ENCODE data around the gene LMTK3.

The LMTK3 gene

DNA sequence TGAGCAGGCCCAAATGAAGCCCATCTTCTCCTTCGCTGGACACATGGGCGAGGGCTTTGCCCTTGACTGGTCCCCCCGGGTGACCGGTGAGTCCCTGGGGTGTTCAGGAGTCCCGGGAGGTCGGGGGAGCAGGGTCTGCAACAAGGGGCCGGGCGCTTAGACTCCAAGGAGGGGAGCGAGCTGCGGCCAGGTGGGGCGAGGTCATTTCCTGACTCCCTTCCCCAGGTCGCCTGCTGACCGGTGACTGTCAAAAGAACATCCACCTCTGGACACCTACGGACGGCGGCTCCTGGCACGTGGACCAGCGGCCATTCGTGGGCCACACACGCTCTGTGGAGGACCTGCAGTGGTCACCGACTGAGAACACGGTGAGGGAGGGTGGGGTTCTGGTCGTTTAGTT, 61.2 kb downstream of the LMTK3 start:
- peaks cover 96% of the 10 kb centered on the region for H3K36me3 Mint-ChIP-seq (ENCODE audit: low read depth)
- H3K27ac Mint-ChIP-seq: no peak overlapping the region
- H3K4me3 Mint-ChIP-seq: no peak overlapping the region
- no peaks in the 10 kb centered on the region for H3K27me3 Mint-ChIP-seq
- DNase-seq: no peak
- H3K9me3 Mint-ChIP-seq: no peaks in the 10 kb centered on the region
- peaks cover 33% of the 10 kb centered on the region for H3K4me1 Mint-ChIP-seq (ENCODE audit: low read depth)

DNA sequence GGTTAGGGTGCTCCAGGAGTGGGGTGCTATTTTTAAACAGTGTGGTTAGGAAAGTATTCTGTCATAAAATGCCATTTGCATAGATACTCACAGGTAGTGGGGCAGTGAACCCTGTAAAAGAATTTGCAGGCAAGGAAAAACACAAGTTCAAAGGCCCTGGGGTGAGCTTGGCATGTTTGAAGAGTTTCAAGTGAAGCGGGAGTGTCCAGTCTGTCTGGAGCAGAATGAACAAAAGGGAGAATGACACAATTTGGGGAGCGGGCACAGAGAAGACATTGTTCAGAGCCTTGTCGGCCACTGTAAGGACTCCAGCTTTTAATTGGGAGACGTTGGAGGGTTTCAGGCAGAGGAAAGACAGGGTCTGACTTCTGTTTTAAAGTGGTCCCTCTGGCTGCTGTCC, 63.1 kb downstream of the LMTK3 start:
- no peak overlapping the region for H3K4me3 Mint-ChIP-seq
- H3K36me3 Mint-ChIP-seq (ENCODE audit: low read depth): peaks cover 79% of the 10 kb centered on the region
- peaks cover 13% of the 10 kb centered on the region for H3K27me3 Mint-ChIP-seq

DNA sequence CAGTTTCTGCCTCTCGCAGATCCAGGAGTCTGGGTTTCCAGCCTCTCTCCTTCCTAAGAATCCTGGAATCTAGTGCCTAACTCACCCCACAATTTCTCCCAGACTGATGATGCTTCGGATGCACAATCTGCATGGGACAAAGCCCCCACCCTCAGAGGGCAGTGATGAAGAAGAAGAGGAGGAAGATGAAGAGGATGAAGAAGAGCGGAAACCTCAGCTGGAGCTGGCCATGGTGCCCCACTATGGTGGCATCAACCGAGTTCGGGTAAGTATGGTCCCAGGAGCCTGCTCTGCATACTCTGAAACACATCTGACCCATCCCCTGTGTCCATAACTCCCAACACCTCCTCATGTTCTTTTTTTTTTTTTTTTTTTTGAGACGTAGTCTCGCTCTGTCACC, 65.1 kb downstream of the LMTK3 start:
- H3K27me3 Mint-ChIP-seq: peaks cover 21% of the 10 kb centered on the region
- no peak for DNase-seq
- H3K27ac Mint-ChIP-seq: peak overlapping the region; percentile 96
- H3K36me3 Mint-ChIP-seq (ENCODE audit: low read depth): peaks cover 59% of the 10 kb centered on the region
- H3K9me3 Mint-ChIP-seq: no peaks in the 10 kb centered on the region
- peaks cover 39% of the 10 kb centered on the region for H3K4me1 Mint-ChIP-seq (ENCODE audit: low read depth)
- H3K4me3 Mint-ChIP-seq: peak overlapping the region; percentile 93

More for the DNA sequence above, 63.1 kb downstream of the LMTK3 start:
- DNase-seq: no peak
- Mint-ChIP-seq H3K9me3 (no peaks in the 10 kb centered on the region), H3K27ac (peak overlapping the region; percentile 34), H3K4me1 (ENCODE audit: low read depth) (peaks cover 43% of the 10 kb centered on the region)

DNA sequence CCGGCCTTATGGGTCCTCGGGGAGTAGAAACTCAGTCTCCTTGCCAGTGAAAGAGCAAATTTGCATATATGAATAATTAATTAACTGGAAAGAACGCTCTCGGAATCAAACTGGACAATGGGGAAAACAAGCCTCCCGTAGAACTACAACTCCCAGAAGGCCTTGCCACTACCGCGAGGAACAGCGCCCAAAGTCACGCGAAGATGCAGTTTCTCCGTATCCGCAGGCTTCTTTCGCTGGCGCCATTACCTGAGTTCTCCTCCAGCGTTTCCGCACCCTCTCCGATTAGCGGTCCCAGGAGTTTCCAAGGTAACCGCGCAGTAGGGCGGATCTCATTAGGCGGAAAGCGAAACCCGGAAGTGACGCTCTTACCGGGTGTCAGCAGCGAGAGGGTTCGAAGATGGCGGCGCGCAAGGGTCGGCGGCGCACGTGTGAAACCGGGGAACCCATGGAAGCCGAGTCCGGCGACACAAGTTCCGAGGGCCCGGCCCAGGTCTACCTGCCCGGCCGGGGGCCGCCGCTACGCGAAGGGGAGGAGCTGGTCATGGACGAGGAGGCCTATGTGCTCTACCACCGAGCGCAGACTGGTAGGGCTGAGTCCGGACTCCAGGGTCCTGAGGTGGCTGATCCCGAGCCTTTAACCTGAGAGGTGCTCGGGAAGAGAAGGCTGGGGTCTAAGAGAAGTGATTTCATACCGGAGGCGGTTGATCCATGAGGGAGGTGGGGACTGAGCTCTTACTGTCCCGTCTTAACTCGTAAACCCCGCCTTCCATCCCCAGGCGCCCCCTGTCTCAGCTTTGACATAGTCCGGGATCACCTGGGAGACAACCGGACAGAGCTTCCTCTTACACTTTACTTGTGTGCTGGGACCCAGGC, 65.8 kb downstream of the LMTK3 start, which contains the start of gene GRWD1:
GRWD1 (plus strand) TSS at position 378 of the 876 bp plus-strand sequence; CDS start at position 401, 23 bp downstream.
- peaks cover 24% of the 10 kb centered on the region for H3K27me3 Mint-ChIP-seq
- H3K36me3 Mint-ChIP-seq (ENCODE audit: low read depth): peaks cover 52% of the 10 kb centered on the region
- H3K27ac Mint-ChIP-seq: peak within 1 kb of the TSS; percentile 96
- peak within 1 kb of the TSS; percentile 93 for H3K4me3 Mint-ChIP-seq
- H3K4me1 Mint-ChIP-seq (ENCODE audit: low read depth): peaks cover 39% of the 10 kb centered on the region
- no peaks in the 10 kb centered on the region for H3K9me3 Mint-ChIP-seq
- DNase-seq: peak; percentile 91

DNA sequence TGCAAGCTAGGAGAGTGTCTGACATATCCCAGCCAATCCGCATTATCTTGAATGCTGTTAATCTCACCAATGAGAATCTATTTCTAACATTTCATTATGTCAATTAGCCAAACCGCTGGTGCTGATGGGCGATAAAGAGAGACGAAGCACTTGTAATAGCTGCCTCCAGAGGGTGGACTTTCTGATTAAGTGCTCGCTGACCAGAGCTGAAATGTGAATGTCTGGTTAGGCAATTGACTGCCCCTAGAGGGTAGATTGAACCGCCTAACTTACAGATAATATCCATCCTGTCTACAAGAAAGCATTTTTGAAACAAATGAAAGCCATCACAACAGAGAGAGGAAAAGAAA, 66.4 kb downstream of the LMTK3 start:
- Mint-ChIP-seq H3K36me3 (ENCODE audit: low read depth) (peaks cover 46% of the 10 kb centered on the region), H3K4me3 (peak overlapping the region; percentile 93), H3K4me1 (ENCODE audit: low read depth) (peaks cover 39% of the 10 kb centered on the region), H3K27ac (peak overlapping the region; percentile 96), H3K9me3 (no peaks in the 10 kb centered on the region), H3K27me3 (peaks cover 24% of the 10 kb centered on the region)
- peak; percentile 43 for DNase-seq

DNA sequence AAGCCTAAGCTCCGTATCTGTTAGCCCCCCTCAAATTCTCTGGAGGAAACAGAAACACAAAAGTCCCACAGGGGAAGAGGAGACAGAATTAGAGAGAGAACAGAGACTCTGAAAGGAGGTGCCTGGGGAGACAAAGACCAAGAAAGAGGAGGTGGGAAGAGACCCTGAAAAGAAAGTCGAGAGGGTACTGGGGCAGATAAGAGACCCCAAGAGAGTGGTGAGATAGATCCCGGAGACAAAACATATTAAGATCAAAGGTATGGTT, 66.8 kb downstream of the LMTK3 start:
- Mint-ChIP-seq H3K36me3 (ENCODE audit: low read depth) (peaks cover 43% of the 10 kb centered on the region), H3K27ac (peak overlapping the region; percentile 96)
- DNase-seq: no peak

DNA sequence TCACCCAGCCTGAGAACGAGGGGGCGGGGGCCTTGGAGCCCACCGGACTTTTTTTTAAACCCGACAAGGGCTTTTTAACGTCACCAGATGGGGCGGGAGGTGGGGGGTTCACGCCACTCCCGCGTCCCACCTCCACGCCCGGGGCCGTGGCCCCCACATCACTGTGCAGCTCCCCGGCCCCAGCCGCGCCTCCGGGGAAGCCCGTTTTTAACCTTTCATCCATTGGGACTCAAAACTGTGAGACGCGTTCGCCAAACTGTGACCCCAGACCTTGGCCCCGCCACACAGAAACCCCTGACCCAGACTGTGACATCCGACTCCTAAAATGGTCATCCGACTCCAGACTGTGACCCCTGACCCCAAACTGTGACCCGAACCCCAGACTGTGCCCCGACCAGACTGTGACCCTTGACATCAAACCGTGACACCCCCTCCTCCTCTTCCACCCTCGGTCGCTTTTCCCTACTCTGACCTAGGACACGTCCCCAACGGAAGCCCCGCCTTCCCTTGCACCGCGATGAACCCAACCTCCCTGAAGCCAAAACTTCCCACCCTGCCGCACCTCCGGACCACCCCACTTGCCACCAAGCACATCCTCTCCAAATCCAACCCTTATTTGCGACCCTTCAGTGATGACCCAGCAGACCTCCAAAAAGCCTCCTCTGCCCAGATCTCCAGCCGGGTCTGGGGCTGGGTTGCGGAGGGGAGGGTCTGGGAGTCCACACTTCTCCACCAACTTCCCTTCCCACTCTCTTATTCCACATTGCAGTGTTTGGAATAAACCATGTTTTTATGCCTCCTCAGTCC, 67.3 kb downstream of the LMTK3 start:
- Mint-ChIP-seq H3K36me3 (ENCODE audit: low read depth) (peaks cover 38% of the 10 kb centered on the region), H3K27me3 (peaks cover 25% of the 10 kb centered on the region)
- no peak for DNase-seq

More for the DNA sequence above, 66.8 kb downstream of the LMTK3 start:
- H3K9me3 Mint-ChIP-seq: no peaks in the 10 kb centered on the region
- peaks cover 39% of the 10 kb centered on the region for H3K4me1 Mint-ChIP-seq (ENCODE audit: low read depth)
- peaks cover 24% of the 10 kb centered on the region for H3K27me3 Mint-ChIP-seq
- peak overlapping the region; percentile 93 for H3K4me3 Mint-ChIP-seq

DNA sequence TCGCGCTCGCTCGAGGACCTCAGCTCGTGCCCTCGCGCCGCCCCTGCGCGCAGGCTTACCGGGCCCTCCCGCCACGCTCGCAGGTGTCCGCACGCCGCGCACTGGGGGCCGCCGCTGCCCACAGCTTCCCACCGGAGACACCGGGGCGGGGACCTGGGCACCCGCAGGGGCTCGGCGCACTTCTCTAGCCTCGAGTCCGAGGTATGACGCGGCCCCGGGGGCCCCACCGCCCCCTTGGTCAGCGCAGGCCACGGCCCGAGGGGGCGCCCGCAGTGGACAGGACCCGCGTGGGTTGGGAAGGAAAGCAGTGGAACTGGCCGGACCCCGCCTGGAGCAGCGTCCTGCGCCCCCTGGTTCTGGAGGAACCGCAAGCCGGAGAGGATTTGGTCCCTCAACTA, 67.9 kb downstream of the LMTK3 start:
- Mint-ChIP-seq H3K4me1 (ENCODE audit: low read depth) (peaks cover 33% of the 10 kb centered on the region), H3K9me3 (no peaks in the 10 kb centered on the region), H3K27ac (no peak overlapping the region), H3K36me3 (ENCODE audit: low read depth) (peaks cover 32% of the 10 kb centered on the region), H3K4me3 (no peak overlapping the region), H3K27me3 (peaks cover 27% of the 10 kb centered on the region)
- DNase-seq: no peak

More for the DNA sequence above, 67.3 kb downstream of the LMTK3 start:
- peak overlapping the region; percentile 96 for H3K27ac Mint-ChIP-seq
- H3K4me1 Mint-ChIP-seq (ENCODE audit: low read depth): peaks cover 37% of the 10 kb centered on the region
- H3K9me3 Mint-ChIP-seq: no peaks in the 10 kb centered on the region
- peak overlapping the region; percentile 93 for H3K4me3 Mint-ChIP-seq

DNA sequence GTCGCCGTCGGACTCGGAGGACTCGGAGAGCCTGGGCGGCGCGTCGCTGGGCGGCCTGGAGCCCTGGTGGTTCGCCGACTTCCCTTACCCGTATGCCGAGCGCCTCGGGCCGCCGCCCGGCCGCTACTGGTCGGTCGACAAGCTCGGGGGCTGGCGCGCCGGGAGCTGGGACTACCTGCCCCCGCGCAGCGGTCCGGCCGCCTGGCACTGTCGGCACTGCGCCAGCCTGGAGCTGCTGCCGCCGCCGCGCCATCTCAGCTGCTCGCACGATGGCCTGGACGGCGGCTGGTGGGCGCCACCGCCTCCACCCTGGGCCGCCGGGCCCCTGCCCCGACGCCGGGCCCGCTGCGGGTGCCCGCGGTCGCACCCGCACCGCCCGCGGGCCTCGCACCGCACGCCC, 68.4 kb downstream of the LMTK3 start:
- H3K9me3 Mint-ChIP-seq: no peaks in the 10 kb centered on the region
- peaks cover 28% of the 10 kb centered on the region for H3K36me3 Mint-ChIP-seq (ENCODE audit: low read depth)
- peaks cover 27% of the 10 kb centered on the region for H3K27me3 Mint-ChIP-seq
- H3K4me3 Mint-ChIP-seq: no peak overlapping the region
- DNase-seq: no peak
- no peak overlapping the region for H3K27ac Mint-ChIP-seq
- peaks cover 29% of the 10 kb centered on the region for H3K4me1 Mint-ChIP-seq (ENCODE audit: low read depth)

DNA sequence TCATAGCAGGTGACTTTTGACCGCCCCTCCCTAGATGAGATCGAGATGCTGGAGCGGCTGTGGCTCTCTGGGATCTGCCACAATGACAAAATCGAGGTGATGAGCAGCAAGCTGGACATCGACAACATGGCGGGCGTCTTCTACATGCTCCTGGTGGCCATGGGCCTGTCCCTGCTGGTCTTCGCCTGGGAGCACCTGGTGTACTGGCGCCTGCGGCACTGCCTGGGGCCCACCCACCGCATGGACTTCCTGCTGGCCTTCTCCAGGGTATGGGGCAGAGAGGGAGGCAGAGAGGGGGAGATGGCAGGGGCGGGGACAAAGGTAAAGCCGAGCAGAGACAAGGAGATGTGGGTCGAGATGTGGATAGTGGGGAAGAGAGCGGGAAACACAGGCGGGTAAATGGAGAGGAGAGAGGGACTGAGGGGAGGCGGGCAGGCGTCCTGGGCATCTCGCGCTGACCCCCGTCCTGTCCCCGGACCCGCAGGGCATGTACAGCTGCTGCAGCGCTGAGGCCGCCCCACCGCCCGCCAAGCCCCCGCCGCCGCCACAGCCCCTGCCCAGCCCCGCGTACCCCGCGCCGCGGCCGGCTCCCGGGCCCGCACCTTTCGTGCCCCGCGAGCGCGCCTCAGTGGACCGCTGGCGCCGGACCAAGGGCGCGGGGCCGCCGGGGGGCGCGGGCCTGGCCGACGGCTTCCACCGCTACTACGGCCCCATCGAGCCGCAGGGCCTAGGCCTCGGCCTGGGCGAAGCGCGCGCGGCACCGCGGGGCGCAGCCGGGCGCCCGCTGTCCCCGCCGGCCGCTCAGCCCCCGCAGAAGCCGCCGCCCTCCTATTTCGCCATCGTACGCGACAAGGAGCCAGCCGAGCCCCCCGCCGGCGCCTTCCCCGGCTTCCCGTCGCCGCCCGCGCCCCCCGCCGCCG, 69.3 kb downstream of the LMTK3 start:
- Mint-ChIP-seq H3K4me3 (peak overlapping the region; percentile 16), H3K4me1 (ENCODE audit: low read depth) (peaks cover 20% of the 10 kb centered on the region), H3K27me3 (peaks cover 34% of the 10 kb centered on the region), H3K9me3 (no peaks in the 10 kb centered on the region), H3K27ac (no peak overlapping the region), H3K36me3 (ENCODE audit: low read depth) (peaks cover 19% of the 10 kb centered on the region)
- no peak for DNase-seq

DNA sequence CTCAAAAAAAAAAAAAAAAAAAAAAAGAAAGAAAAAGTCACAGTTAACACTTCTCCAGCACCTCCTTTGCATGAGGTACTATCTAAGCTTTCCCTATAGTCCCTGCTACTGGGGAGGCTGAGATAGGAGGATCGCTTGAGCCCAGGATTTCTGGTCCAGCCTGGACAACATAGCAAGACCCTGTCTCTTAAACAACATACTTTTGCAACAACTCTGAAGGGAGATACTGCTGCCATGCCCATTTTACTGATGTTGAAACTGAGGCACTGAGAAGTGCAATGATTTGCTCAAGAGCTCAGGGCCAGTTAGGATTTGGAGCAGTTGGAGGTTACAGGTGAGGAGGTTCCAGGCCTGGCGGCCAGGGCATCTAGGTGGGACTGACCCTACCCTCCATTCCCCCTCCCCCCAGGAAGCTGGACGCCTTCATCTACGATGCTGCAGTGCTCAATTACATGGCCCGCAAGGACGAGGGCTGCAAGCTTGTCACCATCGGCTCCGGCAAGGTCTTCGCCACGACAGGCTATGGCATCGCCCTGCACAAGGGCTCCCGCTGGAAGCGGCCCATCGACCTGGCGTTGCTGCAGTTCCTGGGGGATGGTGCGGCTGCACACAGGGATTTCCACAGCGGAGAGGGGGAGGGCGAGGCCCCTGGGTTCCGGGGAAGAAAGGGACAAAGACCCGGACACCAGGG, 70.1 kb downstream of the LMTK3 start:
- Mint-ChIP-seq H3K27ac (no peak overlapping the region), H3K4me1 (ENCODE audit: low read depth) (peaks cover 16% of the 10 kb centered on the region), H3K4me3 (no peak overlapping the region), H3K9me3 (no peaks in the 10 kb centered on the region), H3K27me3 (peaks cover 41% of the 10 kb centered on the region), H3K36me3 (ENCODE audit: low read depth) (peaks cover 12% of the 10 kb centered on the region)
- DNase-seq: no peak

DNA sequence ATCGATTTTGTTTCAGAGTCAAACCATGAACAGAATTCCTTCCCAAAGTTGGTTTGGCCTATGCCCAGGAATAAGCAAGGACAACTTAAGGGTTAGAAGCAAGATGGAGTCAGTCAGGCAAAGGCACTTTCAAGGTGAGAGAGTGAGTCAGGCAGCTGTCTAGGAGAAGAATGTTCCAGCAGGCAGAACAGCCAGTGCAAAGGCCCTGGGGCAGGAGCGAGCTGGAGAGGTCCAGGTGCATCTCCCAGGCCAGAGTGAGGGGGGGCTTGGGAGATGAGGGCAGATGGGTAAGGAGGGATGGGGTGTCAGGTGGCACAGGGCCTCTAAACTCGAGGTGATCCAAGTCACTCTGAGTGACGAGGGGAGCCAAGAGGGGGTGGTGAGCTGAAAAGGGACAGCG, 75.0 kb downstream of the LMTK3 start:
- Mint-ChIP-seq H3K36me3 (ENCODE audit: low read depth) (no peaks in the 10 kb centered on the region), H3K27ac (no peak overlapping the region), H3K4me3 (no peak overlapping the region), H3K4me1 (ENCODE audit: low read depth) (no peaks in the 10 kb centered on the region), H3K9me3 (no peaks in the 10 kb centered on the region), H3K27me3 (peaks cover 30% of the 10 kb centered on the region)
- no peak for DNase-seq
